Rectal smooth muscle tissue (tissue), 1 donor: ENCODE measurements around the gene CRTC1.
"Not testable (repeated sequence)": the region's sequence is repeated elsewhere in the genome, so short reads cannot be mapped to it uniquely, and the experiment has no call there.

Experiments
- H3K27ac ChIP-seq: one replicate; pipeline ENCODE4 v1.7.0; 2013; ENCODE audit warnings: low read depth, low read length, inconsistent platforms
- H3K27me3 ChIP-seq: one replicate; pipeline ENCODE4 v1.7.0; 2013; ENCODE audit warnings: low read length; ENCODE audit not compliant: control insufficient read depth, insufficient read depth
- H3K36me3 ChIP-seq: one replicate; pipeline ENCODE4 v1.7.0; 2013; ENCODE audit warnings: low read length; ENCODE audit not compliant: control insufficient read depth, insufficient read depth
- H3K4me1 ChIP-seq: one replicate; pipeline ENCODE4 v1.7.0; 2013; ENCODE audit warnings: low read length; ENCODE audit not compliant: control insufficient read depth, insufficient read depth
- H3K4me3 ChIP-seq: one replicate; pipeline ENCODE4 v1.7.0; 2013; ENCODE audit warnings: low read length
- H3K9ac ChIP-seq: one replicate; pipeline ENCODE4 v1.7.0; 2013; ENCODE audit warnings: low read length

CRTC1 gene

GRCh38 chr19:18815673-18816072, 132.2 kb downstream of the CRTC1 start:
- Histone ChIP-seq H3K36me3 (no peaks in the 10 kb centered on the region), H3K27ac (no peak overlapping the region), H3K4me1 (no peaks in the 10 kb centered on the region), H3K9ac (no peak overlapping the region), H3K27me3 (no peaks in the 10 kb centered on the region), H3K4me3 (no peak overlapping the region)

- H3K4me1 ChIP-seq, H3K9ac ChIP-seq, H3K27ac ChIP-seq, H3K4me3 ChIP-seq, H3K36me3 ChIP-seq, H3K27me3 ChIP-seq: not testable (repeated sequence)
These were observed 133.2 kb downstream of the CRTC1 start for GRCh38 chr19:18816645-18817044.

- Histone ChIP-seq H3K27me3 (no peaks in the 10 kb centered on the region), H3K4me1 (no peaks in the 10 kb centered on the region), H3K9ac (no peak overlapping the region), H3K4me3 (no peak overlapping the region), H3K36me3 (no peaks in the 10 kb centered on the region), H3K27ac (no peak overlapping the region)
These were observed 134.1 kb downstream of the CRTC1 start for GRCh38 chr19:18817574-18817973.

- H3K27ac ChIP-seq: no peak overlapping the region
- H3K4me3 ChIP-seq: no peak overlapping the region
- H3K9ac ChIP-seq: no peak overlapping the region
- H3K4me1 ChIP-seq: peaks cover under 1% of the 10 kb centered on the region
- no peaks in the 10 kb centered on the region for H3K27me3 ChIP-seq
- H3K36me3 ChIP-seq: no peaks in the 10 kb centered on the region
These were observed 145.3 kb downstream of the CRTC1 start for GRCh38 chr19:18828786-18829185.

GRCh38 chr19:18830488-18830887, 147.0 kb downstream of the CRTC1 start:
- Histone ChIP-seq H3K4me1 (peaks cover 8% of the 10 kb centered on the region), H3K27me3 (no peaks in the 10 kb centered on the region), H3K36me3 (no peaks in the 10 kb centered on the region), H3K27ac (no peak overlapping the region), H3K9ac (no peak overlapping the region), H3K4me3 (no peak overlapping the region)

- Histone ChIP-seq H3K36me3 (no peaks in the 10 kb centered on the region), H3K27me3 (no peaks in the 10 kb centered on the region), H3K4me3 (peak within 1 kb of the TSS; percentile 83), H3K9ac (peak within 1 kb of the TSS; percentile 89), H3K4me1 (peaks cover 8% of the 10 kb centered on the region), H3K27ac (peak within 1 kb of the TSS; percentile 83)
These were observed 148.2 kb downstream of the CRTC1 start, which contains the start of gene UPF1 for GRCh38 chr19:18831524-18832305. UPF1 (plus strand) TSS chr19:18831959; CDS start chr19:18832210, 251 bp downstream.
